ENCODE data around the gene RFT1. TPM values are rescaled to one million over a fixed set of nuclear protein-coding genes. Genes with fewer than 3 reads are reported as not detected.

RFT1 gene
- total and polyA plus RNA-seq, 2 experiments from 2014 or later: 11.3 to 13.3 TPM

- DNase-seq (ENCODE audit: low spot score): no peak
- Histone ChIP-seq H2AFZ (no peak overlapping the region), H3K9me2 (ENCODE audit: insufficient read depth) (no peaks in the 10 kb centered on the region), H3K27ac (ENCODE audit: low read depth) (no peak overlapping the region), H3K4me1 (ENCODE audit: insufficient read depth) (peaks cover 7% of the 10 kb centered on the region; the same call in 1 of the 2 replicates), H3K27me3 (ENCODE audit: insufficient read depth) (no peaks in the 10 kb centered on the region; the same call in 1 of the 2 replicates), H3K36me3 (ENCODE audit: insufficient read depth) (no peaks in the 10 kb centered on the region), H3K4me3 (no peak overlapping the region), H4K20me1 (replicated peaks; ENCODE audit: insufficient read depth) (no peaks in the 10 kb centered on the region), H3F3A (replicated peaks; ENCODE audit: low read depth) (no peaks in the 10 kb centered on the region), H3K79me2 (replicated peaks; ENCODE audit: insufficient read depth) (no peaks in the 10 kb centered on the region), H3K4me2 (no peak overlapping the region)
- Mint-ChIP-seq H3K27me3 (ENCODE audit: insufficient read depth, low read depth, poor library complexity) (peaks cover 9% of the 10 kb centered on the region), H3K9me3 (no peaks in the 10 kb centered on the region), H3K4me3 (no peak overlapping the region), H3K36me3 (ENCODE audit: low read depth) (no peaks in the 10 kb centered on the region), H3K4me1 (peaks cover 13% of the 10 kb centered on the region), H3K27ac (no peak overlapping the region)
- TF ChIP-seq EZH2 (IDR thresholded peaks at IDR 0.05; ENCODE audit: low read depth, unreplicated experiment) (no peak), JUNB (IDR thresholded peaks at IDR 0.05; ENCODE audit: unreplicated experiment) (no peak), EZH2phosphoT487 (IDR thresholded peaks at IDR 0.05; ENCODE audit: unreplicated experiment) (no peak), STAT1 (IDR thresholded peaks at IDR 0.05; ENCODE audit: unreplicated experiment) (no peak), ZNF331 (CRISPR knock-in tag; IDR thresholded peaks at IDR 0.05; ENCODE audit: low read depth) (no peak), NANOG (IDR thresholded peaks at IDR 0.05; ENCODE audit: borderline replicate concordance) (no peak), ZNF462 (CRISPR knock-in tag; IDR thresholded peaks at IDR 0.05) (no peak), POLR2AphosphoS5 (IDR thresholded peaks at IDR 0.05; ENCODE audit: low read depth) (no peak)
- TF ChIP-seq, protein P1, sequence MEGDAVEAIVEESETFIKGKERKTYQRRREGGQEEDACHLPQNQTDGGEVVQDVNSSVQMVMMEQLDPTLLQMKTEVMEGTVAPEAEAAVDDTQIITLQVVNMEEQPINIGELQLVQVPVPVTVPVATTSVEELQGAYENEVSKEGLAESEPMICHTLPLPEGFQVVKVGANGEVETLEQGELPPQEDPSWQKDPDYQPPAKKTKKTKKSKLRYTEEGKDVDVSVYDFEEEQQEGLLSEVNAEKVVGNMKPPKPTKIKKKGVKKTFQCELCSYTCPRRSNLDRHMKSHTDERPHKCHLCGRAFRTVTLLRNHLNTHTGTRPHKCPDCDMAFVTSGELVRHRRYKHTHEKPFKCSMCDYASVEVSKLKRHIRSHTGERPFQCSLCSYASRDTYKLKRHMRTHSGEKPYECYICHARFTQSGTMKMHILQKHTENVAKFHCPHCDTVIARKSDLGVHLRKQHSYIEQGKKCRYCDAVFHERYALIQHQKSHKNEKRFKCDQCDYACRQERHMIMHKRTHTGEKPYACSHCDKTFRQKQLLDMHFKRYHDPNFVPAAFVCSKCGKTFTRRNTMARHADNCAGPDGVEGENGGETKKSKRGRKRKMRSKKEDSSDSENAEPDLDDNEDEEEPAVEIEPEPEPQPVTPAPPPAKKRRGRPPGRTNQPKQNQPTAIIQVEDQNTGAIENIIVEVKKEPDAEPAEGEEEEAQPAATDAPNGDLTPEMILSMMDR (conservative IDR thresholded peaks at IDR 0.05; ENCODE audit: low read depth in 2 of 2): no peak
- TF ChIP-seq, protein P2, sequence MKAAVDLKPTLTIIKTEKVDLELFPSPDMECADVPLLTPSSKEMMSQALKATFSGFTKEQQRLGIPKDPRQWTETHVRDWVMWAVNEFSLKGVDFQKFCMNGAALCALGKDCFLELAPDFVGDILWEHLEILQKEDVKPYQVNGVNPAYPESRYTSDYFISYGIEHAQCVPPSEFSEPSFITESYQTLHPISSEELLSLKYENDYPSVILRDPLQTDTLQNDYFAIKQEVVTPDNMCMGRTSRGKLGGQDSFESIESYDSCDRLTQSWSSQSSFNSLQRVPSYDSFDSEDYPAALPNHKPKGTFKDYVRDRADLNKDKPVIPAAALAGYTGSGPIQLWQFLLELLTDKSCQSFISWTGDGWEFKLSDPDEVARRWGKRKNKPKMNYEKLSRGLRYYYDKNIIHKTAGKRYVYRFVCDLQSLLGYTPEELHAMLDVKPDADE (IDR thresholded peaks at IDR 0.05): no peak
- TF ChIP-seq, protein P3, sequence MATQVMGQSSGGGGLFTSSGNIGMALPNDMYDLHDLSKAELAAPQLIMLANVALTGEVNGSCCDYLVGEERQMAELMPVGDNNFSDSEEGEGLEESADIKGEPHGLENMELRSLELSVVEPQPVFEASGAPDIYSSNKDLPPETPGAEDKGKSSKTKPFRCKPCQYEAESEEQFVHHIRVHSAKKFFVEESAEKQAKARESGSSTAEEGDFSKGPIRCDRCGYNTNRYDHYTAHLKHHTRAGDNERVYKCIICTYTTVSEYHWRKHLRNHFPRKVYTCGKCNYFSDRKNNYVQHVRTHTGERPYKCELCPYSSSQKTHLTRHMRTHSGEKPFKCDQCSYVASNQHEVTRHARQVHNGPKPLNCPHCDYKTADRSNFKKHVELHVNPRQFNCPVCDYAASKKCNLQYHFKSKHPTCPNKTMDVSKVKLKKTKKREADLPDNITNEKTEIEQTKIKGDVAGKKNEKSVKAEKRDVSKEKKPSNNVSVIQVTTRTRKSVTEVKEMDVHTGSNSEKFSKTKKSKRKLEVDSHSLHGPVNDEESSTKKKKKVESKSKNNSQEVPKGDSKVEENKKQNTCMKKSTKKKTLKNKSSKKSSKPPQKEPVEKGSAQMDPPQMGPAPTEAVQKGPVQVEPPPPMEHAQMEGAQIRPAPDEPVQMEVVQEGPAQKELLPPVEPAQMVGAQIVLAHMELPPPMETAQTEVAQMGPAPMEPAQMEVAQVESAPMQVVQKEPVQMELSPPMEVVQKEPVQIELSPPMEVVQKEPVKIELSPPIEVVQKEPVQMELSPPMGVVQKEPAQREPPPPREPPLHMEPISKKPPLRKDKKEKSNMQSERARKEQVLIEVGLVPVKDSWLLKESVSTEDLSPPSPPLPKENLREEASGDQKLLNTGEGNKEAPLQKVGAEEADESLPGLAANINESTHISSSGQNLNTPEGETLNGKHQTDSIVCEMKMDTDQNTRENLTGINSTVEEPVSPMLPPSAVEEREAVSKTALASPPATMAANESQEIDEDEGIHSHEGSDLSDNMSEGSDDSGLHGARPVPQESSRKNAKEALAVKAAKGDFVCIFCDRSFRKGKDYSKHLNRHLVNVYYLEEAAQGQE (IDR thresholded peaks at IDR 0.05; ENCODE audit: unreplicated experiment): no peak
- ATAC-seq: no peak
Observed at GRCh38 chr3:53151870-53152660, 21.8 kb upstream of the RFT1 start.
